H1 (cell line): ENCODE data around the gene LY6G6D. TPM values are rescaled to one million over a fixed set of nuclear protein-coding genes. Genes with fewer than 3 reads are reported as not detected.

Experiments
- CTCF ChIA-PET: fragments of 300-600 bp; sonication (Branson Sonifier 250); formaldehyde crosslinking; loops from one replicate; lab custom pipeline; 2021; ENCODE audit not compliant: partially characterized antibody; lab: Charles Lee
- POLR2A ChIA-PET: fragments of 300-600 bp; sonication (Branson Sonifier 250); formaldehyde crosslinking; loops from one replicate; lab custom pipeline; 2021; ENCODE audit warnings: inconsistent platforms; ENCODE audit not compliant: partially characterized antibody; lab: Charles Lee
- DNase-seq, 2 experiments: peaks; one replicate each; pipeline versions ENCODE4 v3.0.0 to v3.0.0-alpha.2; 2010 to 2022; ENCODE audit warnings: low spot score in 2 of 2, low read depth in 1 of 2, mixed read lengths in 1 of 2
- FAIRE-seq: peaks from 2 replicates; lab custom pipeline; 2011; peaks lifted over from hg19 to GRCh38; lab: Jason Lieb, UNC
- H2AFZ ChIP-seq: 2 replicates; pipeline ENCODE4 v1.8.1; 2012; ENCODE audit warnings: low read length, inconsistent platforms
- H2AK5ac ChIP-seq: 2 replicates; pipeline ENCODE4 v1.6.1; 2013; ENCODE audit warnings: low read depth, low read length
- H2BK120ac ChIP-seq: replicated peaks from 2 replicates; pipeline ENCODE3; 2013; ENCODE audit warnings: low read depth, low read length, inconsistent platforms
- H2BK12ac ChIP-seq: 2 replicates; pipeline ENCODE4 v1.6.1; 2013; ENCODE audit warnings: low read depth, low read length
- H2BK15ac ChIP-seq: 2 replicates; pipeline ENCODE4 v1.6.1; 2013; ENCODE audit warnings: low read length
- H2BK20ac ChIP-seq: 2 replicates; pipeline ENCODE4 v1.6.1; 2013; ENCODE audit warnings: low read length
- H2BK5ac ChIP-seq: 2 replicates; pipeline ENCODE4 v1.6.1; 2013; ENCODE audit warnings: low read depth, low read length
- H3K14ac ChIP-seq: 2 replicates; pipeline ENCODE4 v1.6.1; 2013; ENCODE audit warnings: inconsistent platforms; ENCODE audit not compliant: insufficient read length
- H3K18ac ChIP-seq: 2 replicates; pipeline ENCODE4 v1.6.1; 2013; ENCODE audit warnings: low read length; ENCODE audit errors: extremely low read depth
- H3K23ac ChIP-seq: 2 replicates; pipeline ENCODE4 v1.6.1; 2013; ENCODE audit warnings: inconsistent platforms; ENCODE audit not compliant: insufficient read length
- H3K23me2 ChIP-seq: 2 replicates; pipeline ENCODE4 v1.6.1; 2013; ENCODE audit warnings: low read depth, low read length
- H3K27ac ChIP-seq: 2 replicates; pipeline ENCODE4 v1.6.1; 2011; ENCODE audit warnings: low read depth, low read length, inconsistent platforms
- H3K27me3 ChIP-seq, 4 experiments: replicated peaks in 1 of 4; 1 replicate in 1 of 4; 2 replicates in 3 of 4; pipeline versions ENCODE4 v1.6.1 to v1.8.1; 2011 to 2013; ENCODE audit warnings: low read length in 3 of 4, mild to moderate bottlenecking in 3 of 4, inconsistent platforms in 2 of 4, mixed read lengths in 2 of 4, moderate library complexity in 1 of 4; ENCODE audit not compliant: control insufficient read depth in 3 of 4, insufficient read depth in 3 of 4; ENCODE audit errors: extremely low read depth in 1 of 4
- H3K36me3 ChIP-seq, 4 experiments: 2 replicates each; pipeline versions ENCODE4 v1.6.1 to v1.8.1; 2011 to 2013; ENCODE audit warnings: mild to moderate bottlenecking in 4 of 4, low read length in 3 of 4, moderate library complexity in 2 of 4, control low read depth in 1 of 4, inconsistent platforms in 1 of 4; ENCODE audit not compliant: insufficient read depth in 4 of 4, control insufficient read depth in 2 of 4
- H3K4ac ChIP-seq: replicated peaks from 2 replicates; pipeline ENCODE3; 2013; ENCODE audit warnings: low read length, low read depth, mixed read lengths, inconsistent platforms; ENCODE audit not compliant: insufficient read length
- H3K4me1 ChIP-seq, 4 experiments: replicated peaks in 1 of 4; 1 replicate in 1 of 4; 2 replicates in 3 of 4; pipeline versions ENCODE4 v1.6.1 to v1.8.1; 2011 to 2013; ENCODE audit warnings: low read length in 3 of 4, inconsistent platforms in 2 of 4, mixed read lengths in 1 of 4; ENCODE audit not compliant: insufficient read depth in 4 of 4, control insufficient read depth in 3 of 4
- H3K4me2 ChIP-seq, 2 experiments: 2 replicates each; pipeline versions ENCODE4 v1.6.1 to v1.8.1; 2011 to 2013; ENCODE audit warnings: low read depth in 2 of 2, low read length in 2 of 2, control low read depth in 1 of 2, inconsistent platforms in 1 of 2, mild to moderate bottlenecking in 1 of 2; ENCODE audit not compliant: insufficient read depth in 1 of 2
- H3K4me3 ChIP-seq, 4 experiments: fragments of 200-600, 300-600 bp in 1 of 4; sonication (generic), shearing (Covaris generic), sonication (Bioruptor Twin) in 1 of 4; 2 replicates each; pipeline versions ENCODE4 v1.5.1 to v1.8.1; 2011 to 2016; ENCODE audit warnings: low read length in 4 of 4, low read depth in 3 of 4, control low read depth in 2 of 4, inconsistent platforms in 2 of 4, mild to moderate bottlenecking in 2 of 4, mixed read lengths in 1 of 4, moderate library complexity in 1 of 4; ENCODE audit not compliant: insufficient read depth in 2 of 4; ENCODE audit errors: extremely low read depth in 1 of 4
- H3K56ac ChIP-seq: replicated peaks from 2 replicates; pipeline ENCODE3; 2013; ENCODE audit warnings: low read depth, mild to moderate bottlenecking, mixed read lengths, low read length, inconsistent platforms; ENCODE audit not compliant: insufficient read length
- H3K79me1 ChIP-seq: 2 replicates; pipeline ENCODE4 v1.6.1; 2013; ENCODE audit warnings: low read depth, low read length, control low read depth
- H3K79me2 ChIP-seq, 2 experiments: 2 replicates each; pipeline versions ENCODE4 v1.6.1 to v1.8.1; 2012 to 2013; ENCODE audit warnings: low read length in 2 of 2, mild to moderate bottlenecking in 2 of 2, inconsistent platforms in 1 of 2; ENCODE audit not compliant: insufficient read depth in 2 of 2, control insufficient read depth in 1 of 2
- H3K9ac ChIP-seq, 4 experiments: replicated peaks in 1 of 4; 1 replicate in 1 of 4; 2 replicates in 3 of 4; pipeline versions ENCODE4 v1.6.1 to v1.8.1; 2011 to 2013; ENCODE audit warnings: low read depth in 3 of 4, low read length in 3 of 4, control low read depth in 2 of 4, mild to moderate bottlenecking in 2 of 4, moderate library complexity in 2 of 4, inconsistent platforms in 1 of 4; ENCODE audit errors: extremely low read depth in 1 of 4
- H3K9me3 ChIP-seq, 2 experiments: 2 replicates each; pipeline versions ENCODE4 v1.6.1 to v1.8.1; 2012 to 2013; ENCODE audit warnings: mild to moderate bottlenecking in 2 of 2, moderate library complexity in 2 of 2, control low read depth in 1 of 2, inconsistent platforms in 1 of 2, low read depth in 1 of 2, low read length in 1 of 2, mixed read lengths in 1 of 2; ENCODE audit not compliant: insufficient read depth in 2 of 2
- H4K20me1 ChIP-seq, 2 experiments: replicated peaks in 1 of 2; 2 replicates each; pipeline versions ENCODE3 to v1.8.1; 2011 to 2013; ENCODE audit warnings: inconsistent platforms in 2 of 2, low read length in 2 of 2, mild to moderate bottlenecking in 1 of 2; ENCODE audit not compliant: insufficient read depth in 2 of 2, control insufficient read depth in 1 of 2
- H4K5ac ChIP-seq: 2 replicates; pipeline ENCODE4 v1.6.1; 2013; ENCODE audit warnings: low read length, low read depth, mixed read lengths, inconsistent platforms; ENCODE audit not compliant: insufficient read length
- H4K8ac ChIP-seq: 2 replicates; pipeline ENCODE4 v1.8.0; 2013; ENCODE audit warnings: mild to moderate bottlenecking, moderate library complexity, low read length, inconsistent platforms; ENCODE audit not compliant: insufficient read depth; ENCODE audit errors: extremely low read depth
- H4K91ac ChIP-seq: replicated peaks from 2 replicates; pipeline ENCODE3; 2013; ENCODE audit warnings: low read length, mixed read lengths, inconsistent platforms; ENCODE audit not compliant: insufficient read length
- BACH1 ChIP-seq: IDR thresholded peaks from 2 replicates; pipeline ENCODE4 v1.6.1; 2012; ENCODE audit warnings: low read length, improper control_type of control experiment
- CBX5 ChIP-seq: fragments of 300-800, 300-1000 bp; sonication (generic); IDR thresholded peaks from 2 replicates; pipeline ENCODE4 v1.7.1; 2016; ENCODE audit warnings: antibody characterized with exemption, low read length, low read depth
- EZH2 ChIP-seq: fragments of 200-600 bp; sonication (generic); IDR thresholded peaks from 2 replicates; pipeline ENCODE4 v1.7.1; 2012; ENCODE audit warnings: low read depth, mild to moderate bottlenecking, moderate library complexity, low read length, inconsistent platforms; ENCODE audit not compliant: severe bottlenecking
- FOSL1 ChIP-seq: IDR thresholded peaks from 2 replicates; pipeline ENCODE4 v1.6.1; 2011; ENCODE audit warnings: mild to moderate bottlenecking, low read depth, low read length, moderate library complexity; ENCODE audit not compliant: insufficient read depth
- HDAC6 ChIP-seq: IDR thresholded peaks from one replicate; pipeline ENCODE4 v1.7.1; 2012; ENCODE audit warnings: low read depth, mild to moderate bottlenecking, inconsistent platforms, low read length, moderate library complexity
- JUND ChIP-seq: IDR thresholded peaks from 2 replicates; pipeline ENCODE4 v1.6.1; 2011; ENCODE audit warnings: mild to moderate bottlenecking, improper control_type of control experiment, low read length
- KDM5A ChIP-seq: fragments of 200-600 bp; IDR thresholded peaks from 2 replicates; pipeline ENCODE4 v1.7.1; 2012; ENCODE audit warnings: mild to moderate bottlenecking, low read length, inconsistent platforms, mixed read lengths
- POLR2A ChIP-seq, 2 experiments: IDR thresholded peaks; 1 replicate in 1 of 2; 2 replicates in 1 of 2; pipeline ENCODE4 v1.6.1; 2011; ENCODE audit warnings: low read depth in 2 of 2, low read length in 2 of 2, mild to moderate bottlenecking in 2 of 2; ENCODE audit errors: control extremely low read depth in 1 of 2
- POLR2AphosphoS5 ChIP-seq: IDR thresholded peaks from 2 replicates; pipeline ENCODE4 v1.6.1; 2011; ENCODE audit warnings: low read depth, low read length
- SIX5 ChIP-seq: IDR thresholded peaks from 2 replicates; pipeline ENCODE4 v1.6.1; 2011; ENCODE audit warnings: mild to moderate bottlenecking, low read depth, low read length
- SP2 ChIP-seq: IDR thresholded peaks from 2 replicates; pipeline ENCODE4 v1.6.1; 2012; ENCODE audit warnings: mild to moderate bottlenecking, low read length, inconsistent platforms
- TCF12 ChIP-seq: IDR thresholded peaks from 2 replicates; pipeline ENCODE4 v1.6.1; 2011; ENCODE audit warnings: low read depth, mild to moderate bottlenecking, low read length
- ZNF274 ChIP-seq: IDR thresholded peaks from 2 replicates; pipeline ENCODE4 v1.7.0; 2012; ENCODE audit warnings: low read length, borderline replicate concordance; ENCODE audit errors: extremely low read depth
- WGBS, 2 experiments: shearing (Covaris generic) in 1 of 2; methylation state at CpG; one replicate each; pipeline versions ENCODE4 v1.1.6 to v1.1.7; 2013 to 2015; ENCODE audit warnings: low lambda C conversion rate in 2 of 2, mixed read lengths in 2 of 2, inconsistent platforms in 1 of 2, low coverage in 1 of 2, missing lambda C conversion rate in 1 of 2; ENCODE audit not compliant: insufficient replicate concordance in 2 of 2, insufficient coverage in 1 of 2, insufficient read length in 1 of 2; ENCODE audit errors: extremely low coverage in 1 of 2, missing lambda C conversion rate in 1 of 2; 5-methylcytosine and 5-hydroxymethylcytosine counted together
- polyA plus RNA-seq, 7 experiments: library from polyadenylated mRNA; depleted of rRNA in 3 of 7; stranded (reverse) in 5 of 7; unstranded in 2 of 7; fragments of >200 nt in 5 of 7; fragments of 200-250 nt in 2 of 7; gene quantifications; 1 replicate in 5 of 7; 2 replicates in 1 of 7; 4 replicates in 1 of 7; pipeline versions ENCODE4 v1.2.1 to v1.2.3, GENCODE V29; 2011 to 2013; ENCODE audit warnings: missing spikeins in 2 of 7, mixed read lengths in 2 of 7
- total RNA-seq: library from RNA; stranded (reverse); fragmentation: NEBNext Ultra II Directional; extraction: Animal tissue kit (Norgen Biotek cat#: 25700); gene quantifications from 2 replicates; pipeline ENCODE4 v1.2.1, GENCODE V29; 2021

LY6G6D gene
- total and polyA plus RNA-seq, 2 of the 8 experiments (the other 6 are each of a cell fraction or from before 2014, with no cell fraction given): 1.8 TPM; not detected in 1

DNA sequence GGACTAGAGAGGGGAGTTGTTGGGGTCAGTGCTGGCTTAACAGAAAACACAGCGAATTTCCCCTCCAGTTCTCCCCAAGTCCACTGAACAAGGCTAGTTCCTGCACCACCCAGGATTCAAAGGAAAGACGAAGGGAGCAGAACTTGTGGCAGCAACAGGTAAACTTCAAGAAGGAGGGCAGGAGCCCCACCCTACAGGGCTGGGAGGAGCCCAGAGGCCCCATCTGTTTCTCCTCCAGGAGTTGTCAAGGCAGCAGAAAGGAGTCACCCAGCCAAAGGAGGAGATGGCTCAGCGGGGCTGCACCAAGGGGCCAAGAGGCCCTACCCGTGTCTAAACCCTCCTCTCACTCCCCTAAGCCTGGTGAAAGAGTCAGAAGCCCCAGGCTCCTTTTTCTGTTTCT lies 49.0 kb downstream of the LY6G6D start:
- no peak overlapping the region for H2AFZ ChIP-seq
- H2AK5ac ChIP-seq: no peak overlapping the region
- ChIA-PET CTCF (interaction anchor here (0.5 to 1.6 kb wide), 8 partner anchors 9 to 134 kb away, joined by 3 to 5 read pairs (median 3); partner anchors contain the start of genes CLIC1 and VWA7), POLR2A (interaction anchor here (0.6 to 1.6 kb wide), 8 partner anchors 11 to 103 kb away, joined by 3 to 12 read pairs (median 4); partner anchors contain the start of genes C6orf47, DDAH2 and MSH5)
- no peak overlapping the region for H3K4me2 ChIP-seq
- no peak overlapping the region for H2BK15ac ChIP-seq
- no peak for FAIRE-seq
- H3K4me3 ChIP-seq: no peak overlapping the region
- DNase-seq: no peak
- H2BK5ac ChIP-seq: no peak overlapping the region
- H3K23me2 ChIP-seq: peaks cover 3% of the 10 kb centered on the region; the same call in 1 of the 2 replicates
- H3K4ac ChIP-seq: no peak overlapping the region
- H2BK12ac ChIP-seq: no peak overlapping the region
- H3K27ac ChIP-seq: no peak overlapping the region
- no peak overlapping the region for H4K91ac ChIP-seq
- no peak overlapping the region for H3K23ac ChIP-seq
- H3K79me1 ChIP-seq: no peaks in the 10 kb centered on the region
- H2BK120ac ChIP-seq: no peak overlapping the region
- no peak overlapping the region for H3K14ac ChIP-seq
- no peaks in the 10 kb centered on the region for H3K27me3 ChIP-seq
- no peak overlapping the region for H3K18ac ChIP-seq
- H3K79me2 ChIP-seq: no peaks in the 10 kb centered on the region
- no peaks in the 10 kb centered on the region for H4K20me1 ChIP-seq
- no peak overlapping the region for H3K56ac ChIP-seq
- H3K9me3 ChIP-seq: no peaks in the 10 kb centered on the region
- peaks cover 0 to 16% (median 1%) of the 10 kb centered on the region in 4 experiments; a peak in 3 of 8 replicates for H3K36me3 ChIP-seq
- H4K8ac ChIP-seq: no peak overlapping the region
- no peak overlapping the region for H2BK20ac ChIP-seq
- H3K9ac ChIP-seq: no peak overlapping the region
- no peak overlapping the region for H4K5ac ChIP-seq
- WGBS, 2 experiments: 98% methylated on average over 4 of the region's 4 CpGs; no CpG with 5 or more reads in 1 of the 2 experiments
- peaks cover 0 to 11% (median under 1%) of the 10 kb centered on the region in 4 experiments; a peak in 4 of 7 replicates for H3K4me1 ChIP-seq
- no peak for TF ChIP-seq CBX5
- no peak for TF ChIP-seq SIX5
- TF ChIP-seq FOSL1: no peak
- no peak for TF ChIP-seq TCF12
- no peak for TF ChIP-seq ZNF274
- no peak for TF ChIP-seq JUND
- TF ChIP-seq EZH2: no peak
- TF ChIP-seq HDAC6: no peak
- TF ChIP-seq BACH1: no peak
- TF ChIP-seq POLR2AphosphoS5: no peak
- no peak for TF ChIP-seq KDM5A
- no peak for TF ChIP-seq SP2
- TF ChIP-seq POLR2A (IDR thresholded peaks at IDR 0.05; ENCODE audit: control extremely low read depth in 1 of 2, low read depth in 2 of 2, low read length in 2 of 2): no peak
